CD4-positive, alpha-beta T cell treated with Interleukin-17A for 4 hours (primary cell): ENCODE data around the gene HIPK3.
A peak's percentile ranks its signal among the peaks of the same experiment; 100 is the strongest.

ENCODE experiments used
- DNase-seq: peaks from one replicate; pipeline ENCODE4 v3.0.0-alpha.2; 2020; ENCODE audit warnings: mixed read lengths

The HIPK3 gene

GRCh38 chr11:33309118-33309517 lies 51.9 kb downstream of the HIPK3 start:
- DNase-seq = no peak

GRCh38 chr11:33310720-33311500 lies 53.7 kb downstream of the HIPK3 start:
- DNase-seq = no peak

- DNase-seq = no peak
These were observed 54.5 kb downstream of the HIPK3 start for GRCh38 chr11:33311680-33312079.

- DNase-seq = no peak
These were observed 58.6 kb downstream of the HIPK3 start for GRCh38 chr11:33315822-33316221.

- DNase-seq = no peak
These were observed 60.5 kb downstream of the HIPK3 start for GRCh38 chr11:33317662-33318061.

GRCh38 chr11:33320016-33320813 lies 63.0 kb downstream of the HIPK3 start:
- no peak for DNase-seq

GRCh38 chr11:33320814-33321330 lies 63.7 kb downstream of the HIPK3 start:
- no peak for DNase-seq

GRCh38 chr11:33321422-33321821 lies 64.2 kb downstream of the HIPK3 start:
- no peak for DNase-seq

GRCh38 chr11:33323421-33323820 lies 66.2 kb downstream of the HIPK3 start:
- no peak for DNase-seq

- no peak for DNase-seq
These were observed 67.3 kb downstream of the HIPK3 start for GRCh38 chr11:33324302-33324985.

GRCh38 chr11:33325451-33325850 lies 68.3 kb downstream of the HIPK3 start:
- no peak for DNase-seq

GRCh38 chr11:33329705-33330329 lies 72.6 kb downstream of the HIPK3 start:
- peak; percentile 63 for DNase-seq

- no peak for DNase-seq
These were observed 76.6 kb downstream of the HIPK3 start for GRCh38 chr11:33333816-33334215.

- DNase-seq = no peak
These were observed 77.4 kb downstream of the HIPK3 start for GRCh38 chr11:33334627-33335026.

- DNase-seq = no peak
These were observed 82.1 kb downstream of the HIPK3 start for GRCh38 chr11:33339247-33339646.

- no peak for DNase-seq
These were observed 87.4 kb downstream of the HIPK3 start for GRCh38 chr11:33344611-33345010.

- no peak for DNase-seq
These were observed 90.4 kb downstream of the HIPK3 start for GRCh38 chr11:33347490-33348125.

GRCh38 chr11:33350287-33350686 lies 93.1 kb downstream of the HIPK3 start:
- DNase-seq = no peak

- no peak for DNase-seq
These were observed 101.1 kb downstream of the HIPK3 start for GRCh38 chr11:33358150-33358831.

- no peak for DNase-seq
These were observed 103.5 kb downstream of the HIPK3 start for GRCh38 chr11:33360642-33361041.

- DNase-seq = peak; percentile 26
These were observed 105.1 kb downstream of the HIPK3 start for GRCh38 chr11:33362051-33362910.
